Heart right ventricle (tissue), 16 donors: ENCODE measurements around the gene LAMA1. TPM values are rescaled to one million over a fixed set of nuclear protein-coding genes. Genes with fewer than 3 reads are reported as not detected.

Source experiments
- ATAC-seq, 8 donors: fragments of 200-7000 bp; cut with Tn5 transposase; one replicate each; pipeline ENCODE4 v1.9.1; 2020; ENCODE audit warnings: mild to moderate bottlenecking in 8 of 8, moderate library complexity in 8 of 8, moderate number of reproducible peaks in 1 of 8
- DNase-seq, 2 donors: peaks; one replicate each; pipeline ENCODE4 v3.0.0-alpha.2; 2020
- H3K27ac ChIP-seq, 10 donors: fragments of 200-600 bp; sonication (generic) in 2 of 10; one replicate each; pipeline versions ENCODE4 v1.5.0 to v1.8.0; 2020 to 2022; ENCODE audit warnings: mild to moderate bottlenecking in 3 of 10
- H3K27me3 ChIP-seq, 7 donors: fragments of 200-600 bp; one replicate each; pipeline ENCODE4 v1.8.0; 2021 to 2022; ENCODE audit warnings: mild to moderate bottlenecking in 2 of 7
- H3K36me3 ChIP-seq, 9 donors: fragments of 200-600 bp; sonication (generic) in 1 of 9; one replicate each; pipeline versions ENCODE4 v1.5.0 to v1.8.0; 2020 to 2022; ENCODE audit warnings: mild to moderate bottlenecking in 2 of 9
- H3K4me1 ChIP-seq, 9 donors: fragments of 200-600 bp; sonication (generic) in 1 of 9; one replicate each; pipeline versions ENCODE4 v1.5.0 to v1.8.0; 2020 to 2022; ENCODE audit warnings: mild to moderate bottlenecking in 4 of 9
- H3K4me3 ChIP-seq, 10 donors: fragments of 200-600 bp; sonication (generic) in 2 of 10; one replicate each; pipeline versions ENCODE4 v1.5.0 to v1.8.0; 2020 to 2022; ENCODE audit warnings: mild to moderate bottlenecking in 7 of 10, moderate library complexity in 2 of 10
- H3K9me3 ChIP-seq, 11 donors: fragments of 200-600 bp in 10 of 11; sonication (generic) in 2 of 11; one replicate each; pipeline versions ENCODE4 v1.5.0 to v1.8.0; 2013 to 2022; ENCODE audit warnings: mild to moderate bottlenecking in 2 of 11, control low read depth in 1 of 11, moderate library complexity in 1 of 11
- CTCF ChIP-seq, 9 donors: fragments of 200-600 bp; sonication (generic) in 2 of 9; IDR thresholded peaks; one replicate each; pipeline versions ENCODE4 v1.5.0 to v1.8.0; 2021 to 2022; ENCODE audit warnings: antibody characterized with exemption in 9 of 9, mild to moderate bottlenecking in 5 of 9, moderate library complexity in 1 of 9
- WGBS, 2 donors: extraction: QIAGEN DNeasy Blood & Tissue Kit; methylation state at CpG; one replicate each; pipeline ENCODE4 v1.1.7; 2013; ENCODE audit warnings: inconsistent platforms in 1 of 2; 5-methylcytosine and 5-hydroxymethylcytosine counted together
- intact Hi-C, 10 donors: fragments of 100-400 bp; cut with DNase I; formaldehyde crosslinking; loops; one replicate each; pipeline versions ENCODE4 v1.11.1 to v1.14.2; 2022
- polyA plus RNA-seq, 2 donors: library from polyadenylated mRNA; stranded (reverse); fragments of 200-250 nt; gene quantifications; one replicate each; pipeline ENCODE4 v1.2.3, GENCODE V29; 2013
- total RNA-seq, 10 donors: library from RNA; stranded (reverse); fragmentation: NEBNext Ultra II Directional in 3 of 10; extraction: Animal tissue kit (Norgen Biotek cat#: 25700) in 3 of 10; gene quantifications; one replicate each; pipeline versions ENCODE4 v1.2.1 to v1.2.4, GENCODE V29; 2021 to 2023
- donor health status: Arrhythmogenic right ventricular cardiomyopathy.
- donor health status: ischemic (EF 13 %, LVEDD 7.1; RV severe dilation, severe dysfunction).
- donor health status: healthy with polysubstance abuse.
- donor health status: DM: no; HTN: yes; CAD: no.
- donor health status: DM: no; HTN: no; CAD: no.
- donor health status: ischemic (EF 25% LVEDD 6.9; RV normal size, moderate dysfunction).
- donor health status: ischemic (EF 25% LVEDD 5.7; RV mildly dilated, moderate dysfunction).
- donor health status: healthy.
- donor health status: DM: yes; HTN: yes; CAD: no.
- donor health status: Ischemic cardiomyopathy.
- donor health status: ischemic (EF 35%, LVEDD 5.7; RV mildly dilated, moderate dysfunction).
- donor health status: nonischemic (EF 11% LVEDD 7.7; RV severe dilation, severe dysfunction).
- donor health status: DM: yes; HTN: yes; CAD: no.
- donor health status: PGD.
- donor health status: ischemic (EF 29% LVEDD 5.4; RV normal size, mild dysfunction).
- donor health status: nonischemic (EF 23%, LVEDD 6.1; RV moderate dilation, normal function).

Gene LAMA1
- total and polyA plus RNA-seq, 12 donors, result 0.05 to 0.82 (median 0.13) TPM; not detected in 4

DNA sequence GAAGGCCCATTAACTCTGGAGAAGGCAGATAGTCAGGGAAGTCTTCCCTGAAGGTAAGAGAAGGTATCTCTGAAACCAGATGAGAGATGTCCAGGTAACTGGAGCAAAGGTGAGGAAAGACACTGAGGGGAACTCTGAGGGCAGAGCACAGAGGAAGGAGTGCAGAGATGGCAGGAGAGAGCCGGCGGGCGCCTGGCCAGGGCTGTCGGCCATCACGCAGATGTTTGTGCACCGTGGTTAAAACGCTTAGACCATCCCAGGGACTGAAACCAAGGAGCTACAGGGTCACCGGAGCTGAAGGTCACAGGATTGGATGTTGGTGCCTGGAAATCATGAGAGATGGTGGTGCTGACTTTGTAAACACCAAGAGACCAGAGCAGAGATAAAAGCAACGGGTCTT, 55.4 kb downstream of the LAMA1 start:
- no peak for DNase-seq
- H3K27ac ChIP-seq, result no peak overlapping the region

DNA sequence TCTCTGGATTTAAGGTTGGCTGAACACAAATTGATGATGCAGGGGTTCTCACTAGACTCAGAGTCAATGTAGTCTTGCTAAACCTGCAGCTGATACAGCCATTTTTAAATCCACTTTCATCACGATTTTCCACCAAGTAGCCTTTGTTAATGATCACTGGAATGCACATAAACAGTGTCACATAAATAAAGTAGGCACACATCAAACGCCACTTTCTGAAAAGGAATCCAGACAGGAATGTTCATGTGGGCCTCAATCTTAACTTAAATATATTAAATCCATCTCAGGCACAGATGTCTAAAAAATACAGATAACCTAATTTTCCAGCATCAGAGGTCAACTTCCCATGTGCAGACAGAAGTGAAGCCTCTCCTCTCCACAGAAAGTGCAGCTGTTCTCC, 58.3 kb downstream of the LAMA1 start:
- Histone ChIP-seq H3K9me3 (no peaks in the 10 kb centered on the region), H3K27ac (no peak overlapping the region), H3K4me1 (no peaks in the 10 kb centered on the region), H3K27me3 (peaks cover 0 to 35% (median 16%) of the 10 kb centered on the region in 7 donors), H3K36me3 (no peaks in the 10 kb centered on the region), H3K4me3 (no peak overlapping the region)
- DNase-seq, result no peak
- TF ChIP-seq CTCF (IDR thresholded peaks at IDR 0.05), result no peak
- no peak for ATAC-seq
- intact Hi-C loops, result no loop called here
- 54 to 56% methylated on average over 2 of the region's 2 CpGs for WGBS, 2 donors

More for the DNA sequence above, 55.4 kb downstream of the LAMA1 start:
- Histone ChIP-seq H3K27me3 (peaks cover 0 to 52% (median 28%) of the 10 kb centered on the region in 7 donors), H3K4me1 (no peaks in the 10 kb centered on the region), H3K36me3 (no peaks in the 10 kb centered on the region), H3K9me3 (no peaks in the 10 kb centered on the region), H3K4me3 (no peak overlapping the region)
- ATAC-seq, result no peak
- no peak for TF ChIP-seq CTCF (IDR thresholded peaks at IDR 0.05)
- intact Hi-C loops, result no loop called here
- WGBS, 2 donors, result 79 to 84% methylated on average over 9 of the region's 9 CpGs

GRCh38 chr18:7056026-7056425, 61.6 kb downstream of the LAMA1 start:
- no peak overlapping the region for H3K27ac ChIP-seq

DNA sequence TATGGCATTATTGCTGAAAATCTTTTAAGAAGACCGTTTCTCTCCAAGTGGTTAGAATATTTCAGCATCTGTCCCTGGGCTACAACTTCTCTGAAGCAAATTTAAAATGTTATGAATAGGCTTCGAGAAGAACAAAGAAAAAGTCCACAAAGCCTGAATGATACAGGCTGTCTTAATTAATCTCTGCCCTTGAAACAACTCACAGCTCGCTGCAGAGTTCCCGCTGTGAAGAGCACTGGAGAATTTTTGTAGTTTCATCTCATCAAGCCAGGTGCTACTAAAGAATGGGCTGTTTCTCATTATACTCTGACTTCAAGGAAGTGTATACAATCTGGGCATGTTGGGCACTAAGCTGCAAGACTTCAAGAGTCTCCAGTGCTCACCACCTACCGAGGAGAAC, 67.6 kb downstream of the LAMA1 start:
- no peak overlapping the region for H3K4me3 ChIP-seq
- no peaks in the 10 kb centered on the region for H3K36me3 ChIP-seq
- H3K4me1 ChIP-seq, result no peaks in the 10 kb centered on the region
- ATAC-seq (no peak), DNase-seq (no peak)
- 84 to 89% methylated on average over 5 of the region's 5 CpGs for WGBS, 2 donors
- intact Hi-C loops, result no loop called here
- H3K27ac ChIP-seq, result no peak overlapping the region
- H3K9me3 ChIP-seq, result no peaks in the 10 kb centered on the region
- peaks cover 0 to 16% (median 0%) of the 10 kb centered on the region in 7 donors for H3K27me3 ChIP-seq
- TF ChIP-seq CTCF (IDR thresholded peaks at IDR 0.05), result no peak

More at GRCh38 chr18:7056026-7056425, 61.6 kb downstream of the LAMA1 start:
- WGBS, 2 donors, result 92 to 97% methylated on average over 6 of the region's 6 CpGs
- intact Hi-C loops, result no loop called here
- Histone ChIP-seq H3K4me3 (no peak overlapping the region), H3K36me3 (no peaks in the 10 kb centered on the region), H3K9me3 (no peaks in the 10 kb centered on the region), H3K27me3 (peaks cover 0 to 17% (median 6%) of the 10 kb centered on the region in 7 donors), H3K4me1 (no peaks in the 10 kb centered on the region)
- no peak for ATAC-seq
- DNase-seq, result no peak
- no peak for TF ChIP-seq CTCF (IDR thresholded peaks at IDR 0.05)
